ENCODE results near the gene FANCE.

The FANCE gene

GRCh38 chr6:35452183-35453090 is at the start of gene FANCE:
Gene FANCE, plus strand, starts transcription at chr6:35452338. Its CDS starts 208 bp downstream, at chr6:35452546.
- DNase-seq (ENCODE audit: low read depth in 1 of 2, low spot score in 1 of 2) = peak; percentile 70 to 88

GRCh38 chr6:35402856-35403191 is 49.3 kb upstream of the FANCE start:
- no peak for DNase-seq (ENCODE audit: low read depth in 1 of 2, low spot score in 1 of 2)

DNA sequence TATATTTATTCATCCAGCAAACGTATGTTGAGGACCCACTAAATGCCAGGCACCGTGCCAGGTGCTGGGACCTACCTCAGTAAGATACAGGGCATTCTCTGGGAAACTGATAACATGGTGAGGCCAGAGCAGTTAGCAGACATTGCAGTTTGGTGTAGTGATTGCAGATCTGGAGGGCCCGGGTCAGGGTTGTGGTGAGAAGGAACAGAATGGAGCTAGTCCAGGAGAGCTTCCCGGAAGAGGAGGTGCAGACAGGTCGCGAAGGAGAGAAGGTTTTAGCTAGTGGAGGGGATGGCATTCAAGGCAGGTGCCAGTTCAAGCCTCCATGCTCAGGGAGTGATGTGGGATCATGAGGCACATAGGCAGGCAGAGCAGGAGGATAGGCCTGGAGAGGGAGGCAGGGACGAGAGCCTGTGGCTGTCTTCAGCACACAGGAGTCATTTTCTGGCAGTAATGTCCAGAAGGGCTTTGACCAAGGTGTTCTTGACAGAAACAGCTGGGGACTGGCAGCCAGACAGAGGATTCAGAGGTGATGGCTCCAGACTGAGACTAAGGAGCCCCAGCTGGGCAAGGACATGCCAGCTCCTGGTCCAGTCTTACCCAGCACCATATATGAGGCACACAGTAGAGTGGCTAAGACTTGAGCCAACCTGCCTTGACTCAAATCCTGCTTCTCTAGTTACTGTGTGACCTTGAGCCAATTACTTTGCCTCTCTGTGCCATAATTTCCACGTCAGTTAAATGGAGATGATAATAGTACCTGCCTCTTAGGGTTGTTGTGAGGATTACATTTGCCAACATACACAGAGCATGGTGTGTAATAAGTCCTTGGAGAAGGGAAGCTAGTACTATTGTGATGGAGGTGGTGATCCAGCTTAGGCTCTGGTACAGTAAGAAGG is 48.3 kb upstream of the FANCE start:
- no peak for DNase-seq (ENCODE audit: low read depth in 1 of 2, low spot score in 1 of 2)

DNA sequence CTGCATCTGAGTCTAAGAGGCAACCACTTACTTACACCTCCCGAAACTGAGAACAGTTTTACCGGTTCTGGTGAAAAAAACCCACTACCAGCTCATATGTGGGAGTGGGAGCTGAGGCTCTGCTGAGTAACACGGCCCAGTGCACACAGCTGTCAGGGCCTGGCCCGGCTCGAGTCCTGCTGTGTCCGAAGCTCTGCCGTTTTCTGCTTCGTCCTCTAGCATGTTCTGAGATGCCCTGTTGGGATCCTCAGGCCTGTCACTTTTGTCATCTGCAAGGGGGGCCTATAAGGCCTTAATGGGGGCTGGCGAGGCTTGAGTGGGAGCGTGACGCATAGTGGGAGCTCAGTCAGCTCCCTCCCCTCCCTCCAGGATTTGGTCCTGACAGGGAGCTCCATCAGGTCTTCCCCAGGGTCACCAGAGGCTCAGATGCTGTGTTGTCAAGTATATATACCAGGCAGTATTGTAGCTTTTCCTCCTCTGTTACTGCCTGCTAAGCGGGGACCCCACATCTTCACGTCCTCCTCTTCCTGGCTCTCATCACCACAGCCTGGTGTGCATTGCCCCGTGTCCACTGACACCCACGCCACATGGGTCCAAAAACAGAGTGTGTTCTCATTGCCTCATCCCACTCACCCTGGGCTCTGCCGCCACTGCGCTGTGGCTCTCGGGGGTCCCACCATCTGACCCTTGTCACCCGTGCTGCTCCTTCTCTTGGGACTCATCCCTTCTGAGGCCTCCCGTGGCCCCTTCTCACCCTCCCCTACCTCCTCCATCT is 45.2 kb upstream of the FANCE start:
- no peak for DNase-seq (ENCODE audit: low read depth in 1 of 2, low spot score in 1 of 2)

DNA sequence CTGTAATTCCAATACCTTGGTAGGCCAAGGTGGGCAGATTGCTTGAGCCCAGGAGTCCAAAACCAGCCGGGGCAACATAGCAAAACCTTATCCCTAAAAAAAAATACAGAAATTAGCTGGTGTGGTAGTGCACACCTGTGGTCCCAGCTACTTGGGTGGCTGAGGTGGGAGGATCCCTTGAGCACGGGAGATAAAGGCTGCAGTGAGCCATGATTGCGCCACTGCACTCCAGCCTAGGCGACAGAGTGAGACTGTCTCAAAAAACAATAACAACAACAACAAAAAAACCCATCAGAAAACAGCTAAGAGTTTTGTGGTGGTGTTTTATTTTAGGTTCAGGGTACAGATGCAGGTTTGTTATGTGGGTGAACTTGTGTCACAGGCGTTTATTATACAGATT is 42.9 kb upstream of the FANCE start:
- DNase-seq (ENCODE audit: low read depth in 1 of 2, low spot score in 1 of 2) = no peak

DNA sequence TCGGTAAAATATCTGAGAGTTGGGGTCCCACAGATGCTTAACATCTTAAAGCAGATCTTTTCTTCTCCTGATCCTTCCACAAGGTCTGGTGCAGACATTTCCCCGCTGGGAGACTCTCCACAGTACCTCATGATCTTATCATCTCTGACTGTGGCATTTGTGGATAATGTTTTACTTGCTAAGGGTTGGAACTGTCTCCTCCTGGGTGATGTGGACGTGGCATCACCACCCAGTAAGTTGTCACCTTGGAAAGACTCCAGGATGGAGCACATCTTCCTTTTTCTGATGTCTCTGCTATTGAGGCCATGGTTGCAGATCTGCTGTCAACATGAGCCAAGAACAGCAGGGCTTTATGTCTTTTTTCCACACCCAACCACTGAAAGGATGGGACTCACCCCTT is 42.0 kb upstream of the FANCE start:
- DNase-seq (ENCODE audit: low read depth in 1 of 2, low spot score in 1 of 2) = no peak

GRCh38 chr6:35411066-35411465 is 41.1 kb upstream of the FANCE start:
- DNase-seq (ENCODE audit: low read depth in 1 of 2, low spot score in 1 of 2) = no peak

DNA sequence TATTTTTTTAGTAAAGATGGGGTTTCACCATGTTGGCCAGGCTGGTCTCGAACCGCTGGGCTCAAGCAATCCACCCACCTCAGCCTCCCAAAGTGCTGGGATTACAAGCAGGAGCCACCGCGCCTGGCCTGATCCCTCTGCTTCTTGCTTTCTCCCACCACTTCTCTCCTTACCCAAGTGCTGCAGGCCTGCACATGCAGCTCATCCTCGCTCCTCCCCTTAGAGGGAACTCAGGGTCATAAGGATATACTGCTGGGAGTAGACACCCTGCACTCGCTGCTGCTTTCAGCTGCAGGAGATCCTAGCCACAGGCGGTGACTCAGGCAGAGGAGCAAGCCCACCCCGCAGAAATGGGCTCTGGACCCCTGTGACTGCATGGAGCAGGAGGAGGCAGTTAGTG is 40.0 kb upstream of the FANCE start:
- no peak for DNase-seq (ENCODE audit: low read depth in 1 of 2, low spot score in 1 of 2)

DNA sequence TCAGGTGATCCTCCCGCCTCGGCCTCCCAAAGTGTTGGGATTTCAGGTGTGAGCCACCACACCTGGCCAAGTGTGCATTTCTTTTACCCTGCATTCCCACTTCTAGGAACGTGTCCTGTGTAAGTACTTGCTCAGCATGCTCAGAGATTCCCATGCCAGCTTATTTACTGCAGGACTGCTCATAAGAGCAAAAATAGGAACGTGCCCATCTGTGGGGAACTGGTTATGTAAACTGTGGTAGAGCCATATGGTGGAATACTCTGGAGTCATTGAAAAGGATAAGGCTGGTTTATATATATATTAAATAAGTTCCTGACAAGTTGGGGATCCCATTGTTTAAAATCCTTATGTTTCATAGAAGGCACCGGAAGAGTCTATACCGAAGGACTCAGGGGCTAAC is 38.2 kb upstream of the FANCE start:
- DNase-seq (ENCODE audit: low read depth in 1 of 2, low spot score in 1 of 2) = no peak

GRCh38 chr6:35415065-35415891 is 36.9 kb upstream of the FANCE start:
- DNase-seq (ENCODE audit: low read depth in 1 of 2, low spot score in 1 of 2) = no peak

DNA sequence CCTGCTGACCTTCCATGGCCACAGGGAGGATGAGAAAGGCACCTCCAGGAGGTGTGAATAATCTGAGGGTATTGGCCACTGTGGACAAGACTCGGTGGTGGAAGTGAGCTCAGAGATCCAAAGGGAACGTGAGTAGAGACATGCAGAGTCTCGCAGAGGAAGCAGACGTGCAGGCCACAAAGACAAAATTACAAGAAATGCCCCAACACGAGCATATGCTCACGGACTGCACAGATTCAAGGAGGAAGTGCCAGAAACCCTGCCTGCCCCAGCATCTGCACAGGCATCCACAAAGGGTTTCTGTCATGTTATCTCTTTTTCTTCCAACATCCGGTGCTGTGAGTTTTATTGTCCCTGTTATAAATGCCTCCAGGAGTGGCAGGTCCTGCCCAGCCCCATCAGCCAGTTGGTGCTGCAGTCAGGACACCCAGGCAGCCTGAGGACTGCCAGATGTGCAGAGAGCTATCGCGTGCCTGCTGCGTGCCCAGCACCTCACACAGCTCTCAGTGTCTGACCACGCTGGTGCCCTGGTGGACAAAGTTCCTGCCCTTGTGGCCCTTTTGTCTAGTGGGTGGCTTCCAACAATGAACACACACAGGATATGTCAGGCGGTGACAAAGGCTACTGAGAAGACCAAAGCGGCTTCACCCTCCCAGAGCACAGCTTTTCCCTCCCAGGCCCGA is 34.0 kb upstream of the FANCE start:
- DNase-seq (ENCODE audit: low read depth in 1 of 2, low spot score in 1 of 2) = no peak

- DNase-seq (ENCODE audit: low read depth in 1 of 2, low spot score in 1 of 2) = no peak
These were observed 32.7 kb upstream of the FANCE start for GRCh38 chr6:35419417-35419816.

DNA sequence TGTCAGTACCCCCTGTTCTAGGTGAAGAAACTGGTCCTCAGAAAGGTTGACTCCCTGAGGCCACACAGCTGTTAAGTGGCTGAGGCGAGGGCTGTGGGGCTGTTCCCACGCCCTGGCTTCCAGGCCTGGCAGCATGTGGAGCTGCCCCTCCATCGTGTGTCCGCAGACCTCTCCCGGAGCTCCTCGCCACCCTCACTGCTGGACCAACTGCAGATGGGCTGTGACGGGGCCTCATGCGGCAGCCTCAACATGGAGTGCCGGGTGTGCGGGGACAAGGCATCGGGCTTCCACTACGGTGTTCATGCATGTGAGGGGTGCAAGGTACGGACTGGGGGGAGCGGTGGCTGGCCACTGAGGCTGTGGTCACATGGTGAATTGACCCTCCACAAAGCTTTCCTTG is 32.2 kb upstream of the FANCE start:
- no peak for DNase-seq (ENCODE audit: low read depth in 1 of 2, low spot score in 1 of 2)

GRCh38 chr6:35425284-35425683 is 26.9 kb upstream of the FANCE start:
- DNase-seq (ENCODE audit: low read depth in 1 of 2, low spot score in 1 of 2) = no peak

DNA sequence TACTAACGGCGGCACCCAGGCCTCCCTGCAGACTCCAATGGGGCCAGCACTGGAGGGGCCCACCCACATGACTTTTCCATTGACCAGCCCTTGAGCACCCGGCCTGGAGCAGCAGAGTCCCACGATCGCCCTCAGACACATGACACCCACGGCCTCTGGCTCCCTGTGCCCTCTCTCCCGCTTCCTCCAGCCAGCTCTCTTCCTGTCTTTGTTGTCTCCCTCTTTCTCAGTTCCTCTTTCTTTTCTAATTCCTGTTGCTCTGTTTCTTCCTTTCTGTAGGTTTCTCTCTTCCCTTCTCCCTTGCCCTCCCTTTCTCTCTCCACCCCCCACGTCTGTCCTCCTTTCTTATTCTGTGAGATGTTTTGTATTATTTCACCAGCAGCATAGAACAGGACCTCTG is 26.1 kb upstream of the FANCE start:
- no peak for DNase-seq (ENCODE audit: low read depth in 1 of 2, low spot score in 1 of 2)

DNA sequence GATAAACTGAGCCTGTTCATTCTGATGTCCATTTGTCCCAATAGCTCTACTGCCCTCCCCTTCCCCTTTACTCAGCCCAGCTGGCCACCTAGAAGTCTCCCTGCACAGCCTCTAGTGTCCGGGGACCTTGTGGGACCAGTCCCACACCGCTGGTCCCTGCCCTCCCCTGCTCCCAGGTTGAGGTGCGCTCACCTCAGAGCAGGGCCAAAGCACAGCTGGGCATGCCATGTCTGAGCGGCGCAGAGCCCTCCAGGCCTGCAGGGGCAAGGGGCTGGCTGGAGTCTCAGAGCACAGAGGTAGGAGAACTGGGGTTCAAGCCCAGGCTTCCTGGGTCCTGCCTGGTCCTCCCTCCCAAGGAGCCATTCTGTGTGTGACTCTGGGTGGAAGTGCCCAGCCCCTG is 24.7 kb upstream of the FANCE start:
- DNase-seq (ENCODE audit: low read depth in 1 of 2, low spot score in 1 of 2) = no peak

DNA sequence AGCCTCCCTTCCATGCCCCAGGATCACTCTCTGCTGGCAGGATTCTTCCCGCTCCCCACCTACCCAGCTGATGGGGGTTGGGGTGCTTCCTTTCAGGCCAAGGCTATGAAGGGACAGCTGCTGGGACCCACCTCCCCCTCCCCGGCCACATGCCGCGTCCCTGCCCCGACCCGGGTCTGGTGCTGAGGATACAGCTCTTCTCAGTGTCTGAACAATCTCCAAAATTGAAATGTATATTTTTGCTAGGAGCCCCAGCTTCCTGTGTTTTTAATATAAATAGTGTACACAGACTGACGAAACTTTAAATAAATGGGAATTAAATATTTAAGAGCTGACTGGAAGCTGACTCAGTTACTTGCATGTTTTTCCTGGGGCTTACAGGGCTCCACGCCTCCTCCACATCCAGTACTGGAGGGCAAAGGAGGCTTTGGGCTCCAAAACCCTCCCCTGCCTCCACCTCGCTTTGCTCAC is 24.3 kb upstream of the FANCE start:
- DNase-seq (ENCODE audit: low read depth in 1 of 2, low spot score in 1 of 2) = no peak

- DNase-seq (ENCODE audit: low read depth in 1 of 2, low spot score in 1 of 2) = no peak
These were observed 23.6 kb upstream of the FANCE start for GRCh38 chr6:35428421-35429149.

GRCh38 chr6:35429463-35429862 is 22.7 kb upstream of the FANCE start:
- DNase-seq (ENCODE audit: low read depth in 1 of 2, low spot score in 1 of 2) = no peak

All from activated CD4-positive, alpha-beta T cell treated with anti-CD3 and anti-CD28 coated beads, Interleukin-2, amount 50 U/mL, for 24 hours (primary cell).